Activated CD4-positive, alpha-beta T cell treated with anti-CD3 and anti-CD28 coated beads, Interleukin-2, amount 50 U/mL, for 4 hours (primary cell): ENCODE data around the gene FGF9.

ENCODE experiments used
- DNase-seq, 2 experiments: peaks; one replicate each; pipeline ENCODE4 v3.0.0-alpha.2; 2020

FGF9 gene

GRCh38 chr13:21719463-21719862 is 48.6 kb downstream of the FGF9 start:
- no peak for DNase-seq

- no peak for DNase-seq
Measured at GRCh38 chr13:21723807-21724505, 53.1 kb downstream of the FGF9 start.

DNA sequence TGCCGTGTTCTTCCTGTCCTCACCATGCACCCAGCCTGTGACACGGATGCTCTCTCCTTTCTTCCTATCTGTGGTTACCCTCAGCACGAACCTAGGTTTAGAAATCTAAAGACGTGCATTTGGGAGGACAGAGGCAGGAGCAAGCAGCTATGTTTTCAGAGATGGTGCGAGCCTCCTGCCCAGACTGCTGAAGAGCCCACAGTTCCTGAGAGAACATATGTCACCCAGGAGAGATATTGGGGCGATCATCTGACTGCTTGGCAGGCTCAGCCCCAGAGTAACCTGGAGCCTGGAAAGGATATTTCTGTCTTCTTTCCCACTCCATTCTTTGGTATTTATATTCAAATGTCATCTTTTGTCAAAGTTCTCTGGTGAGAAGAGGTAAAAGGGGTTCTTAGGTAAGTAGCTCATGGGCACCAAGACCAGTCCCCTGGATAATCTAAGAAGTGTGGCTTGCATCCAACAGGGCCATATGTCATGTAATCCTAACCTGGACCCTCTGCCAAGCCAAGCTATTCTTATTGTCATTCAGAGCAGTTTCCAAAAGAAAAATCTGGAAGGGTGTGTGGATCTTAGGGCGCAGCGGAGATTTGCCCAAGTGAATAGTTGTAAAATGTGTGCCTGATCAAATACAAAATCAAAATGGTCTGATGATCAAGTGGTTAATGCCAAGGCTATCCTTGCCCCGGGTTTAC is 59.5 kb downstream of the FGF9 start:
- DNase-seq, result no peak

DNA sequence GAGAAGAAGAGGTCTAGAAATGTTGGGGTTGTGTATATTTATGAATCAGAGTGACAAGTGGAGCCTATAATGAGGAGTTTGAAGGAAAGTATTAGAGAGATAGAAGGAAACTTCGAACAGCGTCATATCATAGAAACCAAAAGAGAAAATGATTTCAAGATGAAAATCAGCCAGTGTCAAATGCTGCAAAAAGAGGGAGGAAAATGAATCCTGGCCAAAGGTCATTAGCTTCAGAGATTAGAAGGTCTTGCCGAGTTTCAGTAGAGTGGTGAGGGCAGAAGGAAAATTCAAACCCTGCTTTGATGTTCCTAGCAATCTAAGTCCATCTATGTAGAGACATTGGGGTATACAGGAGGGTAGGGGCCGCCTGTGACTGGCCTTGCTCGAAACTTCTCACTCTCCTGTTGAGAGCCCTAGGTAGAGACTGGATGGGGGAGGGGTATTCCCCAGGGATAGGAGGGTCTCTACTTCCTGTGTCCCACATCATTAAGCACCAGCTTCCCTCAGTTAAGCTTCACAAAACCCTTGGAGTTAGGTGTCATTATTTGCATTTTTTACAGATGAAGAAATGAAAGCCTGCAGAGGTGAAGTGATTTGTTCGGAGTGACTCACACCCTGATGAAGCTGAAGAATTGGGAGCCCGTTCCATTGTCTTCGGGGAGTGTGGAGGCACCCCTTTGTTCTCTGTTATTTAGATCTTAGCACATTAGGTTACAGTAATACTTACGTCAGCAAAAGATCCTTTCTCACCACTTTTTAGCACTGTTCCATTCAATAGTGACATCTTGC is 62.8 kb downstream of the FGF9 start:
- no peak for DNase-seq

DNA sequence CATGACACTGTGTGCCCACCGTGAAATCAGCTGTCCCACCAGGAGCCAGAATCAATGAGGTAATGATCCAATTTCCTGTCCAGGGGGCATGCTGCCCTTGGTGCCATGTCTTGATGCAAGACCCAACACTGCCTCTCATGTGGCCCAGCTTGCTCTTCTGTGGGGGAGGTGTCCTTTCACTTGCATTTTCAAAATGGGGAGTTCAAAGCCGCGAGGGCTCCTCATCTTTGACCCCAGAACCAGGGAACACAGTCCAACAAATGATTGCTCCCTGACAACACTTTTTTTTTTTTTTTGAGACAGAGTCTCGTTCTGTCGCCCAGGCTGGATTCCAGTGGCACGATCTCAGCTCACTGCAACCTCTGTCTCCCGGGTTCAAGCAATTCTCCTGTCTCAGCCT is 64.1 kb downstream of the FGF9 start:
- no peak for DNase-seq

DNA sequence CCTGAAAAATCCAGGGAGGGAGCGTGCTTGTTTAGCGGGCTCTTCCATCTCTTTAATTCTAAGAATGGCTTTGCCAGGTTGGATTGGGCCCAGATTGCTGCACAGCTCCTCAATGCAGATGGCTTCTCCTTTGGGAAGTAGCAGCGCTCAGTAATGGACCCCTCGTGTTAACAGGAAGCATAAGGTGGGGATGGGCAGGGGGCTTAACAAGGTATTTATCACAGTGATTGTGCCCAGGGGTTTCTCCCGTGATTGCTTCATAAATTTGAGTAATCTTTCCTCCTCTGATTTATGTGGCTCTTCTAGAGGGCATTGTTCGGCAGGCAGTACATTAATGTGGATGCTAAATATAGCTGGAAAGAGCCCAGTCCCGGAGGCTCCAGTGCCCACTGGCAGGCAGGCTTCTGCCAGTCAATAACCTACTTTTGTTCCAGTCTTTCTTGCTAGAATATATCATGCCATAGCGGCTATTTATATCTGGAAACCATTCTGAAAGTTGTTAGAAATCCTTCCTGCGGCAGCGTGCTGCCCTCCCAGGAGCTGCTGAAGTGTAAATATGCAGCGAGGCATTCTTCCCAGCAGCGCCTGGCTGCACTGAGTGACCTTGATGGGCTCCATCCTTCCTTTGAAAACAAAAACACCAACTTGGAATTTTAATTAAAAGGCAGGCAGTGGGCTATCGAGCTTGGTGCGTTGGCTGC is 65.0 kb downstream of the FGF9 start:
- DNase-seq, result no peak

- DNase-seq, result no peak
Measured at GRCh38 chr13:21736926-21737325, 66.1 kb downstream of the FGF9 start.

- DNase-seq, result no peak
Measured at GRCh38 chr13:21738630-21739029, 67.8 kb downstream of the FGF9 start.

- DNase-seq, result no peak
Measured at GRCh38 chr13:21739771-21740170, 68.9 kb downstream of the FGF9 start.

DNA sequence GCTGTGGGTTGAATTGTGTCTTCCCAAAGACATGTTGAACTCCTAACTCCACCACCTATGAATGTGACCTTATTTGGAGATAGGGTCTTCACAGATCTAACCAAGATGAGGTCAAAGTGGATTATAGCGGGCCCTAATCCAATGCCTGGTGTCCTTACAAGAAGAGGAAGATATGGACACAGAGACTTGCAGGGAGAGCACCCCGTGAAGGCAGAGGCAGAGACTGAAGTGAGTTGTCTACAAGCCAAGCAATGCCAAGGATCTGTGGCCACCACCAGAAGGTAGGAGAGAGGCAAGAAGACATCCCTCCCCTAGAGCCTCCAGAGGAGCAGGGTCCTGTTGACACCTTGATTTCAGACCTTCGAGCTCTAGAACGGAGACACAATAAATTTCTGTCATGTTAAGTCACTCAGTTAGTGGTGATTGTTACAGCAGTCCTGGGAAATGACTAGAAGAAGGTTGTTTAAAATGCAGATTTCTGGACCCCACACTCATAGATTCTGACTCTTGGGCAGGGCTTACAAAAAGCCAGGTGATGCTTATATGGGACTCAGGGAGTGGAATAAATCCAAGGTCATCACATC is 70.6 kb downstream of the FGF9 start:
- DNase-seq, result no peak

DNA sequence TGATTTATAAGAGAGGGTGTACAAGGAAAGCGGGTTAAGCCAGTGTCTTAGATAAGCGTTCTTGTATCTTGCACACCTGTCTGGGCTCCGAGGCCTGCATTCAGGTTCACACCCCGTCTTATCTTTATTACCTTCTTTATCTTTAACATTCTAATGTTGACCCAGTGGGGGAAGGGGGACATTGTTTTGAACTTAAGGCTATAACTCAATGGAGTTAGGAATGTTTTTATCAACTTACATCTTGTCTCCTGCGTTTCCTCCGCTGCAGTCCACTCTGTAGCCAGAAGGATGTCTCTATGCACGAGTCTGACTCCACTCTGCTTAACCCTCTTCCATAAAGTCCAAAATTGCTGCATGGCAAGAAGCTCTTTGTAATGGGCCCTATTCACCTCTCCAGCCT is 71.2 kb downstream of the FGF9 start:
- DNase-seq, result no peak

GRCh38 chr13:21744149-21744548 is 73.3 kb downstream of the FGF9 start:
- no peak for DNase-seq

GRCh38 chr13:21745307-21745706 is 74.4 kb downstream of the FGF9 start:
- DNase-seq, result no peak

GRCh38 chr13:21747456-21747855 is 76.6 kb downstream of the FGF9 start:
- DNase-seq, result no peak

DNA sequence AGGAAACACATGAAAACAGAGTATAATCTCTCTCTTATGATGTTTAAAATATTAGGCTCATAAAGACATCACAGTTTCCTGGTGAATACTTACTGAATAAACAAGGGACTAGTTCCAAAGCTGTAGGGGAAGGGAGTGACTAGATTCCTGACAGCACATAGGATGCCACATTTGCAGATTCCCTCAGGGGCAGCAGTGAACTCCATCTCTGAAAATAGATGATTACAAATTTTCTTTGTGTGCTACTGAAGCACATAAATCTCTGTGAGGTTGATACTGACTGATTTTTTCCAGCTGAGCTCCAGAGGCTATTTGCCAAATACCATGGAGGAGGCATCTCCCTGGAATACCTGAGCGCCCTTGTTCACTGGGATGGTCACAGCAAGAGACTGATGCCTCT is 77.3 kb downstream of the FGF9 start:
- DNase-seq, result no peak

DNA sequence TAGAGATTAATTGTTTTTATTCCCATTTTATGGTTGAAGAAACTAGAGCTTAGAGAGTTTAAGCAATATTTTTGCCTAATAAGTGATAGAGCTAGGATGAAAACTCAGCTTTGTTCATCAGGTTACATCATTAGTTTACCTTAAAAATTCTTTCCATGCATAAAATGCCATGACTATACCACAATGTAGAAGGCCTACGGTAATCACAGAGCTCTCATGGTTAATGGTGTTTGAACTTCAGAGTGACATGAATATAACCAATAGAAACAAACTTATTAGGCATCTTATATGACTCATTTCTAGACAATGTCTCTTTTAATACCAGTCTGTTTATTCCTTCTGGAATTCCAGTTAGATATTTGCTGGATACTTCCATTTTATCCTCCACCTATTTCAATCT is 78.5 kb downstream of the FGF9 start:
- DNase-seq, result no peak

DNA sequence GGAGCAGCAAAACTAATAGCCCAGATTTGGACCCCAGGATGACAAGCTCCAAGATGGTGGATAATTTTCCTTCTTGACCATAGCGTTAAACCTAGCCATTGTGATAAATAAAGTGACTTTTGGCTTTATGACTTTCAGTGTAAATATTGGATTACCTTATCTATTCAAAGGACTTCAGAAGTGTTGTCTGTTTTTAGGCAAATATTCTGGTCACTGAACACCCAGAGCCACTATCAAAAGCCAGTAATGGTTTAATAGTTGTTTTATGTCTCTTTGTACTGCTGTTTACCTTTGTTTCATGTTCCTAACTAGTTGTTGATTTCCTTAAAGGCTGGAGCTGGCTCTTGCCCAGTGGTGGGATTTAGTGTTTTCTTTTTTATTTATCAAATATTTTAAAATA is 81.6 kb downstream of the FGF9 start:
- no peak for DNase-seq

DNA sequence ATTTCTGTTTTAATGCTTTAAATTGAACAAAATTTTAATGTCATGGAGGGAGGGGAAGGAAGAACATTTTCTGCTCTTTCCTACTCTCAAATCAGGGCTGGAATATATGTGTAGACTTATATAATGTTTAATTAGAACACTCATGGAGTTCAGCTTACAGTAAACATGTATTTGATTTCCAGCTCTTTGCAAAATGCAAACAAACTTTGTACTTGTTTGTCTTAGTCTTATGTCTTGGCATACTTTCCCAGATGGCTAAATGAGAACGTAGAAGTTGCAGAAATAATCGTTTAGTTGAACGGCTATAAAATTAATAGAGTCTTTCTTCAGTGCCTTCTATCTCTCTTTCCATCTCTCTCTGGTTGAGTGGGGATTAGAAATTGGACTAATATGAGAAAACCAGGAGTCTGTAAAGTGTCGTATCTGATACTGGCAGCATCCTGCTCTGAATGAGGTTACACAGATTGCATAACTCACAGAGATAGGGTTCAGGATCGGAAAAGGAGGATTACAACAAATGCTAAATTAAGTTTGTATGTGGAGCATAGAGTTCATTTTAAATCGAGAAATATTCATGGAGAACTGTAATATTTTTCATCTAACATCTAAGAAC is 82.3 kb downstream of the FGF9 start:
- no peak for DNase-seq
